DOHH2 (cell line): Measurements from ENCODE around the gene CHIT1.

Source experiments
- H3F3A ChIP-seq: fragments of 200-600 bp; sonication (generic), shearing (Covaris generic); 2 replicates; pipeline ENCODE4 v1.6.0; 2016; ENCODE audit warnings: antibody characterized with exemption, mild to moderate bottlenecking; ENCODE audit not compliant: control insufficient read depth, insufficient read depth
- H3K27ac ChIP-seq: fragments of 200-600 bp; sonication (generic); 2 replicates; pipeline ENCODE4 v1.5.1; 2014; ENCODE audit warnings: low read depth, mild to moderate bottlenecking, low read length, moderate library complexity
- H3K27me3 ChIP-seq: fragments of 200-600 bp; sonication (generic); 2 replicates; pipeline ENCODE4 v1.6.1; 2014; ENCODE audit warnings: mild to moderate bottlenecking, low read length, mixed read lengths; ENCODE audit not compliant: control insufficient read depth
- H3K36me3 ChIP-seq: fragments of 200-600 bp; sonication (generic); 2 replicates; pipeline ENCODE4 v1.6.1; 2014; ENCODE audit warnings: mild to moderate bottlenecking, low read length, moderate library complexity, mixed read lengths; ENCODE audit not compliant: control insufficient read depth
- H3K4me1 ChIP-seq: fragments of 200-600 bp; sonication (generic); 2 replicates; pipeline ENCODE4 v1.6.1; 2014; ENCODE audit warnings: mild to moderate bottlenecking, low read length, mixed read lengths; ENCODE audit not compliant: control insufficient read depth
- H3K4me2 ChIP-seq: fragments of 200-600 bp; sonication (generic); 2 replicates; pipeline ENCODE4 v1.6.0; 2014; ENCODE audit warnings: mild to moderate bottlenecking, low read length, moderate library complexity
- H3K4me3 ChIP-seq: fragments of 200-600 bp; sonication (generic); 2 replicates; pipeline ENCODE4 v1.5.1; 2014; ENCODE audit warnings: mild to moderate bottlenecking, low read length, mixed read lengths
- H3K79me2 ChIP-seq: fragments of 200-600 bp; sonication (generic); 2 replicates; pipeline ENCODE4 v1.6.1; 2014; ENCODE audit warnings: mild to moderate bottlenecking, low read length, mixed read lengths; ENCODE audit not compliant: control insufficient read depth
- H3K9me2 ChIP-seq: fragments of 200-600 bp; sonication (generic); replicated peaks from 2 replicates; pipeline ENCODE4 v1.6.1; 2014; ENCODE audit warnings: mild to moderate bottlenecking, low read length, mixed read lengths; ENCODE audit not compliant: control insufficient read depth
- H3K9me3 ChIP-seq: fragments of 200-600 bp; sonication (generic); 2 replicates; pipeline ENCODE4 v1.6.1; 2014; ENCODE audit warnings: antibody characterized with exemption, low read length, mixed read lengths; ENCODE audit not compliant: control insufficient read depth, insufficient read depth
- H4K20me1 ChIP-seq: fragments of 200-600 bp; sonication (generic); 2 replicates; pipeline ENCODE4 v1.6.0; 2014; ENCODE audit warnings: low read depth, mild to moderate bottlenecking, antibody characterized with exemption, low read length, moderate library complexity; ENCODE audit not compliant: control insufficient read depth, insufficient read depth
- EZH2phosphoT487 ChIP-seq: fragments of 200-600 bp; sonication (generic); IDR thresholded peaks from 2 replicates; pipeline ENCODE4 v1.6.1; 2017; ENCODE audit warnings: borderline replicate concordance, mild to moderate bottlenecking, antibody characterized with exemption, low read length, moderate library complexity, mixed read lengths
- TF ChIP-seq, protein P1 (sequence below): fragments of 200-600 bp; sonication (generic); IDR thresholded peaks from one replicate; pipeline ENCODE4 v1.5.1; 2014; ENCODE audit warnings: antibody characterized with exemption, mild to moderate bottlenecking, low read depth, low read length; ENCODE audit not compliant: poor library complexity, severe bottlenecking

CHIT1 gene

DNA sequence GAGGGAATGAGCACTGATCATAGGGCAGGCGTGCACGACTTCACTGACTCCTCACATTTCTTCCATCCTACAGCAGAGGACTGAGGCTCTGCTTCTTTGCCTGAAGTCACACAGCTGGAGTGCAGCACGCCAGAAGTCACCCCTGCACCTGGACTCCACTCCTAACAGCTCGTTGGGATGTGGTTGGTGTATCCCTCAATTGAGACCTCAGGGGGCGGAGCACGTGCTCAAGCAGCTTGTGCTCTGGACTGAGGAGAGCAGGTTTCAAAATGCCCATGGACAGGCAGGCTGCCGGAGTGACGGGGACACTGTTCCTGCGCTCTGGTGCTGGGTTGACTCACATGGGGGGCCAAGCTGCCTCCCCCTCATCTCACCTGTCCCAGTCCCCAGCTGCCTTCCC is 13.9 kb downstream of the CHIT1 start:
- Histone ChIP-seq H3K9me3 (no peaks in the 10 kb centered on the region), H3K27me3 (peaks cover 14% of the 10 kb centered on the region; the same call in 1 of the 2 replicates), H3F3A (no peaks in the 10 kb centered on the region), H3K9me2 (no peaks in the 10 kb centered on the region), H4K20me1 (no peaks in the 10 kb centered on the region), H3K79me2 (no peaks in the 10 kb centered on the region), H3K4me3 (no peak overlapping the region), H3K27ac (no peak overlapping the region), H3K4me2 (no peak overlapping the region), H3K36me3 (no peaks in the 10 kb centered on the region), H3K4me1 (no peaks in the 10 kb centered on the region)
- TF ChIP-seq EZH2phosphoT487: no peak
- TF ChIP-seq, protein P1, sequence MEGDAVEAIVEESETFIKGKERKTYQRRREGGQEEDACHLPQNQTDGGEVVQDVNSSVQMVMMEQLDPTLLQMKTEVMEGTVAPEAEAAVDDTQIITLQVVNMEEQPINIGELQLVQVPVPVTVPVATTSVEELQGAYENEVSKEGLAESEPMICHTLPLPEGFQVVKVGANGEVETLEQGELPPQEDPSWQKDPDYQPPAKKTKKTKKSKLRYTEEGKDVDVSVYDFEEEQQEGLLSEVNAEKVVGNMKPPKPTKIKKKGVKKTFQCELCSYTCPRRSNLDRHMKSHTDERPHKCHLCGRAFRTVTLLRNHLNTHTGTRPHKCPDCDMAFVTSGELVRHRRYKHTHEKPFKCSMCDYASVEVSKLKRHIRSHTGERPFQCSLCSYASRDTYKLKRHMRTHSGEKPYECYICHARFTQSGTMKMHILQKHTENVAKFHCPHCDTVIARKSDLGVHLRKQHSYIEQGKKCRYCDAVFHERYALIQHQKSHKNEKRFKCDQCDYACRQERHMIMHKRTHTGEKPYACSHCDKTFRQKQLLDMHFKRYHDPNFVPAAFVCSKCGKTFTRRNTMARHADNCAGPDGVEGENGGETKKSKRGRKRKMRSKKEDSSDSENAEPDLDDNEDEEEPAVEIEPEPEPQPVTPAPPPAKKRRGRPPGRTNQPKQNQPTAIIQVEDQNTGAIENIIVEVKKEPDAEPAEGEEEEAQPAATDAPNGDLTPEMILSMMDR: no peak

DNA sequence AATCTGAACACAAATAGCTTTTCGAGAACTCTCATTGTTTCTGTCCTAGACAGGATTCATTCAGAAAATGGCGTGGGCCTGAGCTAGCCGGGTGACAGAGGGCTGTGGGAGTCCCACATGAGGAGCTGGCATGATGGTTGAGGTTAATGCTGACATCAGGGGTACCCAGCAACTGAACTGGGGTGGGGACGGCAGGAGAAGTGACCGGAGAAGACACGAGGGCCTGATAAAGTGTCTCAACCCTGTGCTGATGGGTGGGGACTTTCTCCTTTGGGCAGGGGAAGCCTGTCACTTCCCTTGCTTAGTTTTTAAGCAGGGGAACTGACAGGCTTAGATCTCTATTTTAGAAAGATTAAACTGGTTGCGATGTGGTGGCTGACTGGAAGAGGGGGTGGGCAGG is 14.6 kb downstream of the CHIT1 start:
- Histone ChIP-seq H3K9me3 (no peaks in the 10 kb centered on the region), H3K9me2 (no peaks in the 10 kb centered on the region), H3K4me1 (no peaks in the 10 kb centered on the region), H4K20me1 (no peaks in the 10 kb centered on the region), H3F3A (no peaks in the 10 kb centered on the region), H3K27me3 (peaks cover 18% of the 10 kb centered on the region; the same call in 1 of the 2 replicates), H3K4me3 (no peak overlapping the region), H3K4me2 (no peak overlapping the region), H3K27ac (no peak overlapping the region), H3K36me3 (no peaks in the 10 kb centered on the region), H3K79me2 (no peaks in the 10 kb centered on the region)
- TF ChIP-seq, protein P1: no peak
- no peak for TF ChIP-seq EZH2phosphoT487

DNA sequence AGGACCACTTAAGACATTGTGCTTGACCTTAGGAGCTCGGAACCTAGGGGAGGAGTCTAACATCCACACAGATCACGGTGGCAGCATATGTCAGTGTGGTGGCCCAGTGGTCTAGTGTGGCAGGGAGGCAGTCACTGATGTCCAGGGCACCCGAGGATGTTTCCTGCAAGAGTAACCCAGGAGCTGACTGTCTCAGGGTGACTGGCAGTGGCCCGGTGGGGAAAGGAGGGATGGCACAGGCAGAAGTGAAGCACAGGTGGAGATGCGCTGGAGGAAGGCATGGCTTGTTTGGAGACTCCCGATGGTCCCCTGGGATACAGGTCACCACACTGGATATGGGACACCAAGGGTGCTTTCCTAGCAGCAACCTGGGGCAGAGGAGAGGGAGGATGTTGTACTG is 16.3 kb downstream of the CHIT1 start:
- H3K27ac ChIP-seq: no peak overlapping the region
- H3K4me1 ChIP-seq: no peaks in the 10 kb centered on the region
- H4K20me1 ChIP-seq: no peaks in the 10 kb centered on the region
- H3K4me2 ChIP-seq: no peak overlapping the region
- no peaks in the 10 kb centered on the region for H3K9me3 ChIP-seq
- H3K9me2 ChIP-seq: no peaks in the 10 kb centered on the region
- peaks cover 18% of the 10 kb centered on the region for H3K27me3 ChIP-seq
- H3K79me2 ChIP-seq: no peaks in the 10 kb centered on the region
- TF ChIP-seq, protein P1: no peak
- no peak for TF ChIP-seq EZH2phosphoT487
- H3F3A ChIP-seq: no peaks in the 10 kb centered on the region
- H3K4me3 ChIP-seq: no peak overlapping the region
- H3K36me3 ChIP-seq: no peaks in the 10 kb centered on the region

DNA sequence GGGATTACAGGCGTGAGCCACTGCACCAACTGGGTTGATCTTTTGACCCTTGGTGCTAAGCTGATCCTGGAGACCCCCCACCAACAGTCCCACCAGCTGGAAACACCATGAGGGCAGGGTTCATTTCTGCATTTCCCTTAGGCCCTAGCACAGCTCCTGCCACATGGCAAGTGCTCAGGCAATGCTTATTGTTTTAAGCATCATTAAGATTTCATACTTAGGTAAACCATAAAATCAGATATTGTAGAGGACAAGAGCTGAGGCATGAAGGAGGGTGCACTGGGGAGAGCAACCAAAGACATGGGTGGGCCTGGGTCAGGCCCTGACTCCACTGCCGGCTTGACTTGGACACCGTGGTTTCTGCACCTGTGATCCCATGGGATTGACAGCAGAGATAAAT is 17.7 kb downstream of the CHIT1 start:
- no peaks in the 10 kb centered on the region for H3K9me2 ChIP-seq
- H3K4me2 ChIP-seq: no peak overlapping the region
- no peaks in the 10 kb centered on the region for H3K79me2 ChIP-seq
- no peaks in the 10 kb centered on the region for H3K4me1 ChIP-seq
- no peaks in the 10 kb centered on the region for H3K9me3 ChIP-seq
- H3K36me3 ChIP-seq: no peaks in the 10 kb centered on the region
- no peaks in the 10 kb centered on the region for H4K20me1 ChIP-seq
- peaks cover 13% of the 10 kb centered on the region for H3K27me3 ChIP-seq
- no peak overlapping the region for H3K27ac ChIP-seq
- TF ChIP-seq, protein P1: no peak
- TF ChIP-seq EZH2phosphoT487: no peak
- H3K4me3 ChIP-seq: no peak overlapping the region
- H3F3A ChIP-seq: no peaks in the 10 kb centered on the region
